ENCODE measurements around the gene PEX3.
"Not testable (repeated sequence)": the region's sequence is repeated elsewhere in the genome, so short reads cannot be mapped to it uniquely, and the experiment has no call there.

The PEX3 gene

DNA sequence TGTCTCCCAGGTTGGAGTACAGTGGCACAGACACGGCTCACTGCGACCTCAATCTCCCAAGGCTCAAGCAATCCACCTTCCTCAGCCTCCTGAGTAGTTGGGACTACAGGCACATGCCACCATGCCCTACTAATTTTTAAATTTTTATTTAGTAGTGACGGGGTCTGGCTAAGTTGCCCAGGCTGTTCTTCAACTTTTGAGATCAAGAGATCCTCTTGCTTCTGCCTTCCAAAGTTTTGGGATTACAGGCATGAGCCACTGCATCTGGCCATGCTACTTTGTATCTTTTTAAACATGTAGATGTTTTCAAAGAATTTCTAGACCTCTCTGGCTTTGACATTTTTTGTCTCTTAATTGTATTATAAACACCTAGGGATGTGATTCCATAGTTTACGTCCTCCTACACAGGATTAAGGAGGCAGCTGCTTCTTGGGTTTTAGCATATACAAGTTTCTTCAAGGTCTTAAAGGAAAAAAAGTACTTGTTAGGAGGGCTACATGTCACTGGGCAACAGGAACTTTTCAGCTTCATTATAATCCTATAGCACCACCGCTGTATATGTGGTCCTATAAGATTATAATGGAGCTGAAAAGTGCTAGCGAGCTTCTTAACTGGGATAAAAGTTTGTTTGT lies 1.4 kb upstream of the PEX3 start:
- no peak for DNase-seq

- peak; percentile 1 to 12 for DNase-seq
These were observed 722 bp upstream of the PEX3 start for GRCh38 chr6:143449714-143450452.

- no peak for DNase-seq
These were observed 926 bp downstream of the PEX3 start for GRCh38 chr6:143451531-143451930.

DNA sequence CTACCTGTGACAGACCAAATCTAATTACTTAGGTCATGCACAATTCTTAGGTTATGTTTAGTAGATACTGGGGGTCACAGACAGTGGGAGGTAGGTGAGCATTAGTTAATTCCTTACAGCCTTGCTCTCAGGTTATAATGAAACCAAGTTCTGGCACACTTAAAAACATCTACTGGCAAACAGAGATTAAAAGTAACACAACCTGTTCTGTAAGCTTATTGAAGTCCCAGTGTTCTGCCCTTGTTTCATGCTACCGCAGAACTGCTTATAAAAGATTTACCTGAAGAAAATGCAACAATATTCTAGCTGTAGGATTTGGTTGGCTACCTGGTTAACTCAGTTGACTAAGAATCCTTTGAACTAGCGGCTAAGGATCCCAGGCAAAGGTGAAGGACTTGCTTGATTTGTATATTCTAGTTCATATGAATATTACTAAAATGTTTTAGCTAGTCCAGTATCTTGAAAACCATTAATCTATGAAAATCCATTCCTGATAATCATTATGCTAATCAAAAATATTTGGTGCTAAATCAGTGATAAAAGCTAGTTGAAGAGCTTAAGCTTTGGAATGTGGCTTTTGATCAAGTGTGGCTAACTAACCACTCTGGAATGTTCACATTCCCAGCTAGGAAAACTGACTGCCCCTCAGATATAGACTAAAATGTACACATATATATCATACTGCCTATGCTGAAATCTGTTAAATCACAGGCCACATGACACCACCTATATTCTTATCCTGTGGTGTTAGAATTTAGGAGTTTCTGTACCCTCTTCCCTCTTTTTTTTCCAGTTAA lies 7.2 kb downstream of the PEX3 start:
- DNase-seq, result no peak

DNA sequence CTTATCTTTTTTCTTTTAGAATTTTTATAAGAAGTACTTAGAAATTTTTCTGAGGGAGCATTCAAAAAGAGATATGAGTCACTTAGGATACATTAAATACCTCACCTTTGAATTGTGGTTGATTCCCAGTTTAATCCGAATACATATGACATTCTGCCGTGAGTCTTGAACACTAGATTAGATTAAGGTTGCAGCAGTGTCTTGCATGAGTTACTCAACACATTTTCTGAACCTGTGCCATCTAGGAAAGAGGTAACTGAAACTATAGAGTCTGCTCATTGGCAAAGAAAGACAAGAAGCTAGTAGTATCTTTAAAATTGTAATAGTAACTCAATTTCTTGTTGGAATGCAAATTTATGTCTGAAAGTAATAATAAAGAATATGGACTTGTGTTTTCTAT lies 14.9 kb downstream of the PEX3 start:
- DNase-seq, result no peak

GRCh38 chr6:143468026-143468425 lies 17.4 kb downstream of the PEX3 start:
- DNase-seq, result no peak

GRCh38 chr6:143468823-143469222 lies 18.2 kb downstream of the PEX3 start:
- DNase-seq, result not testable (repeated sequence)

- no peak for DNase-seq
These were observed 21.2 kb downstream of the PEX3 start for GRCh38 chr6:143471822-143472221.

DNA sequence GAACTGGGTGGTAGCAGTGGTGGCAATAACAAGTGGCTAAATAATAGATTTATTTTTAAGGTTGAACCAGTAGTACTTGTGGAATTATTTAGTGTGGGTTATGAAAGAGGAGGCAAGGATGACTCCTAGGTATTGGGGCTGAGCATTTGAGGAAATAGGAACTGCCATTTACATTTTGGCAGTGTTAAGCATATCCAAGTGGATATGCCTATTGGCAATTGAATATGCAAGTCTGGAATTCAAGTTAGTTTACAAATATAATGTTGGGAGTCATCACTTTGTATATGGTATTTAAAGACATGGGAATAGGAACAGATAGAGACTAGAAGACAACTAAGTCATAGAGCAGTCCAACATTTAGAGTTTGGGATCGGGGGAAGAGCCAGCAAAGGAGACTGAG lies 25.9 kb downstream of the PEX3 start:
- no peak for DNase-seq

DNA sequence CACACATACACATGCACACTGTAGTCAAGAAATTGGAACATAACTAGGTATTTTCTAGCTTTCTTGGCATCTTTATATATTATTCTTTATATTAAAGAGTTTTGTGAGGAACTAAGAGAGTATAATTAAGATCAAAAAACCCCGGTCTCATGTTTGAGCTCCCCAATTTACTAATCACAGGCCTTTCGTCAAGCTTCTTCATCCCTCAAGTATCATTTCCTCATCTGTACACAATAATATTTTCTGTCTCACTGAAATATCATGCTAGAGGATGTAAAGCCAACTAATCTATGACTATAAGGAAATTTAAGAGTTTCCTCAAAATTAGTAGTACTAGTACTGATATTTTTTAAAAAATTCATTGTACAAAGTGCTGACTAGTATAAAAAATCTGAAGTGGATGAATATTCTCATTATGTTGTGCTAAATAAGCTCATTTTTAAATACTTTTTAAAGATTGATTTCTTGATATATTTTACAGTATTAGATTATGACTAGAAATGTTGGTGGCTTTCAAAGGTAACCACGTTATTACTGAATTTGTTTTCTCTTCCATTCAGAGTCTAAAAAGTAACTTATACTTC lies 28.0 kb downstream of the PEX3 start:
- DNase-seq, result no peak

- DNase-seq, result no peak
These were observed 32.0 kb downstream of the PEX3 start for GRCh38 chr6:143482593-143482992.

- DNase-seq, result no peak
These were observed 35.4 kb downstream of the PEX3 start for GRCh38 chr6:143485967-143486366.

DNA sequence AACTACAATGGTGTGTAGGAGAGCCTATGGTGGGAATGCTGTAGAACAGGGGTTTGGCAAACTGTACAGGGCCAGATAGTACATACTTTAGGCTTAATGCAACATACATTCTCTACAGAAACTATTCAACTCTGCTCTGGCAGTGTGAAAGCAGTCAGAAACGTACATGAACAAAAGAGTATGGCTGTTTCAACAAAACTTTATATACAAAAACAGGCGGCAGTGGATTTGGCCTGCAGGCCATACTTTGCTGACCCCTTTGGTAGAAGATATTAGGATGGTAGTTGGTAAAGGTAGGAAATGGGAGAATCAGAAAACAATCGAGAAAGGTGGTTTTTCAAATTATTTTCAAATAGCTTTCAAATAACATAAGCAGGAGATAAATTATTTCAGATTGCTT lies 36.1 kb downstream of the PEX3 start:
- DNase-seq, result no peak

GRCh38 chr6:143490244-143490643 lies 39.6 kb downstream of the PEX3 start:
- no peak for DNase-seq

DNA sequence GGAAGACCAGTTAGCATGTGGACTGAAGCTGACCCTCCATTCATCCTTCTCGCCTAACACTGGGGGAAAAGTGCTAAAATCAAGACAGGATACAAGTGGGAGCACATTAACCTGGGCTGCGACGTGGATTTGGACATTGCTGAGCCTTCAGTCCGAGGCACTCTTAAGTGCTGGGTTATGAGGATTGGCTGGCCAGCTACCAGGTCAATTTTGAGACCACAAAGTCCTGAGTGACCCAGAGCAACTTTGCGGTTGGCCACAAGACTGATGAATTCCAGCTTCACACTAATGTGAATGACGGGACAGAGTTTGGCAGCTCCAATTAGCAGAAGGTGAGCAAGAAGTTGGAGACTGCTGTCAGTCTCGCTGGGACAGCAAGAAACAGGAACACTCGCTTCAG lies 40.2 kb downstream of the PEX3 start:
- DNase-seq, result no peak

- DNase-seq, result no peak
These were observed 46.4 kb downstream of the PEX3 start for GRCh38 chr6:143496974-143497373.

- peak in 1 of 2 experiments; percentile 12 for DNase-seq
These were observed 47.8 kb downstream of the PEX3 start for GRCh38 chr6:143498428-143498827.

GRCh38 chr6:143501851-143502250 lies 51.2 kb downstream of the PEX3 start:
- DNase-seq, result no peak

- no peak for DNase-seq
These were observed 53.8 kb downstream of the PEX3 start for GRCh38 chr6:143504369-143504768.

- no peak for DNase-seq
These were observed 54.5 kb downstream of the PEX3 start for GRCh38 chr6:143505111-143505510.

DNA sequence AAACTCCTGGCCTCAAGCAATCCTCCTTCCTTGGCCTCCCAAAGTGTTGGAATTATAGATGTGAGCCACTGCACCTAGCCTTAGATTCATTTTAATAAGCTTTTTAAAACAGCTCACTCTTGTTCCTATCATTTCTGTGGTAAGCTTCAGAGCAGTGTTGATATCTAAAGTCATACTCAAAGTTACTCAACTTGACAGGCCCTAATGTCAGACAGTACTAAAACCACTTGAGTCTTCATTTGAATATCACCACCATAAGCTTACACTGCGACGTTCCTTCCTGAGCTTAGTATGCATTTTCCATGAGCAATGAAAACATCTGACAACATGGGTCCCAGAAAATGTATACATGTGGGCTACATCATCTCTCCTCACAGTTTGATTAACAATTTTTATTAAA lies 54.9 kb downstream of the PEX3 start:
- no peak for DNase-seq

DNA sequence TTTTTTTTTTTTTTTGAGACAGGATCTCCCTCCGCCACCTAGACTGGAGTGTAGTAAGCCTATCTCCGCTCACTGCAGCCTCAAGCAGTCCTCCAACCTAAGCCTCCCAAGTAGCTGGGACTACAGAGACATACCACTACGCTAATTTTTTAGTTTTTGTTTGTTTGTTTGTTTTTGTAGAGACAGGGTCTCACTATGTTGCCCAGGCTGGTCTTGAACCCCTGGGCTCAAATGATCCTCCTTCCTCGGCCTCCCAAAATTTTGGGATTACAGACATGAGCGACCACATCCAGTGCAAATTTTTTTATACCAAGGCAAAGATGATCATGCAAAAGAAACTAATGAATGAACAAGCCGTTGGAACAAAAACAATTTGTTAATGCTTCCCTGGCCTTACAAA lies 55.6 kb downstream of the PEX3 start:
- no peak for DNase-seq

GRCh38 chr6:143506620-143507019 lies 56.0 kb downstream of the PEX3 start:
- DNase-seq, result no peak
